ENCODE results near the gene PLCG1. TPM values are rescaled to one million over a fixed set of nuclear protein-coding genes. Genes with fewer than 3 reads are reported as not detected.

The PLCG1 gene
- total RNA-seq = 61.1 and 61.8 TPM in 2 replicates

- POLR2A ChIA-PET = interaction anchor here (0.6 to 3.5 kb wide), 8 partner anchors 18 to 1290 kb away, joined by 3 to 47 read pairs (median 4); no protein-coding TSS in a partner anchor
- Mint-ChIP-seq H3K4me3 (peak within 1 kb of the TSS; percentile 84), H3K9me3 (no peaks in the 10 kb centered on the region), H3K27ac (peak within 1 kb of the TSS; percentile 78), H3K27me3 (no peaks in the 10 kb centered on the region), H3K4me1 (peaks cover 69% of the 10 kb centered on the region), H3K36me3 (ENCODE audit: low read depth) (no peaks in the 10 kb centered on the region)
- DNase-seq (peak; percentile 84), ATAC-seq (ENCODE audit: low read depth) (peak; percentile 73)
- CTCF ChIA-PET = interaction anchor here (1.7 to 4.0 kb wide), 7 partner anchors 10 to 202 kb away, joined by 6 to 68 read pairs (median 44); partner anchors contain the start of gene LPIN3
- intact Hi-C loops (cut with micrococcal nuclease) = loop anchor here (1.0 to 2.0 kb wide), 4 partner anchors 20 to 556 kb away; no protein-coding TSS in a partner anchor
- TF ChIP-seq CTCF (IDR thresholded peaks at IDR 0.05) = no peak
Observed at GRCh38 chr20:41136680-41137613, at the start of gene PLCG1. TSS of gene PLCG1 (plus strand) at chr20:41137543. CDS start at chr20:41137642, 99 bp downstream.

- Mint-ChIP-seq H3K36me3 (ENCODE audit: low read depth) (peaks cover 77% of the 10 kb centered on the region), H3K4me3 (no peak overlapping the region), H3K27ac (no peak overlapping the region), H3K9me3 (no peaks in the 10 kb centered on the region), H3K27me3 (no peaks in the 10 kb centered on the region), H3K4me1 (no peaks in the 10 kb centered on the region)
- ChIA-PET POLR2A (no interaction called here), CTCF (interaction anchor here (1.3 to 1.7 kb wide), 2 partner anchors 120 to 122 kb away, joined by 3 to 6 read pairs; no protein-coding TSS in a partner anchor)
- no peak for TF ChIP-seq CTCF (IDR thresholded peaks at IDR 0.05)
- intact Hi-C loops (cut with micrococcal nuclease) = no loop called here
- no peak for ATAC-seq (ENCODE audit: low read depth)
- DNase-seq = no peak
Observed at GRCh38 chr20:41087777-41088176, 49.6 kb upstream of the PLCG1 start.

- H3K36me3 Mint-ChIP-seq (ENCODE audit: low read depth) = peaks cover 71% of the 10 kb centered on the region
- H3K9me3 Mint-ChIP-seq = no peaks in the 10 kb centered on the region
- intact Hi-C loops (cut with micrococcal nuclease) = no loop called here
- ATAC-seq (ENCODE audit: low read depth) (no peak), DNase-seq (no peak)
- no peaks in the 10 kb centered on the region for H3K4me1 Mint-ChIP-seq
- H3K4me3 Mint-ChIP-seq = no peak overlapping the region
- TF ChIP-seq CTCF (IDR thresholded peaks at IDR 0.05) = no peak
- no peak overlapping the region for H3K27ac Mint-ChIP-seq
- CTCF ChIA-PET = interaction anchor here (1.5 kb wide), 1 partner anchor 99 kb away, joined by 7 read pairs; no protein-coding TSS in a partner anchor
- no peaks in the 10 kb centered on the region for H3K27me3 Mint-ChIP-seq
- POLR2A ChIA-PET = interaction anchor here (1.0 kb wide), 1 partner anchor 98 kb away, joined by 4 read pairs; no protein-coding TSS in a partner anchor
Observed at GRCh38 chr20:41089555-41089954, 47.8 kb upstream of the PLCG1 start.

GRCh38 chr20:41091927-41092326 is 45.4 kb upstream of the PLCG1 start:
- H3K9me3 Mint-ChIP-seq = no peaks in the 10 kb centered on the region
- ATAC-seq (ENCODE audit: low read depth) (no peak), DNase-seq (no peak)
- ChIA-PET POLR2A (no interaction called here), CTCF (interaction anchor here (1.1 to 8.7 kb wide), 2 partner anchors 120 to 123 kb away, joined by 3 to 94 read pairs; no protein-coding TSS in a partner anchor)
- peaks cover 67% of the 10 kb centered on the region for H3K36me3 Mint-ChIP-seq (ENCODE audit: low read depth)
- H3K27me3 Mint-ChIP-seq = no peaks in the 10 kb centered on the region
- no peak overlapping the region for H3K27ac Mint-ChIP-seq
- H3K4me1 Mint-ChIP-seq = no peaks in the 10 kb centered on the region
- no peak for TF ChIP-seq CTCF (IDR thresholded peaks at IDR 0.05)
- intact Hi-C loops (cut with micrococcal nuclease) = loop anchor here (10.0 kb wide), 1 partner anchor 347 kb away; no protein-coding TSS in a partner anchor
- no peak overlapping the region for H3K4me3 Mint-ChIP-seq

Measured in activated B cell treated with CpG ODN at 0.5 μM for 24 hours (primary cell).